Testis (tissue), 5 donors: Measurements from ENCODE around the gene TRIM27. TPM values are rescaled to one million over a fixed set of nuclear protein-coding genes. Genes with fewer than 3 reads are reported as not detected.
A peak's percentile ranks its signal among the peaks of the same experiment; 100 is the strongest.
"Not testable (repeated sequence)": the region's sequence is repeated elsewhere in the genome, so short reads cannot be mapped to it uniquely, and the experiment has no call there.

Experiments used
- DNase-seq: peaks from one replicate; pipeline ENCODE4 v3.0.0-alpha.2; 2019
- H3K27ac ChIP-seq, 2 donors: fragments of 200-600 bp; sonication (generic); one replicate each; pipeline ENCODE4 v1.5.1; 2019
- H3K27me3 ChIP-seq: fragments of 200-600 bp; sonication (generic); one replicate; pipeline ENCODE4 v1.5.1; 2019
- H3K36me3 ChIP-seq: fragments of 200-600 bp; sonication (generic); one replicate; pipeline ENCODE4 v1.5.1; 2017; ENCODE audit warnings: low read depth; ENCODE audit errors: missing control alignments
- H3K4me1 ChIP-seq: fragments of 200-600 bp; sonication (generic); one replicate; pipeline ENCODE4 v1.5.1; 2019
- H3K4me3 ChIP-seq, 2 donors: fragments of 200-600 bp; sonication (generic); one replicate each; pipeline ENCODE4 v1.5.1; 2017 to 2019
- H3K9me3 ChIP-seq: fragments of 200-600 bp; sonication (generic); one replicate; pipeline ENCODE4 v1.5.1; 2017
- CTCF ChIP-seq, 3 experiments: fragments of 450-650 bp in 2 of 3; fragments of 200-600 bp in 1 of 3; sonication (generic) in 1 of 3; IDR thresholded peaks; one replicate each; pipeline ENCODE4 v1.5.1; 2016 to 2019; ENCODE audit warnings: antibody characterized with exemption in 3 of 3, mild to moderate bottlenecking in 2 of 3, moderate library complexity in 1 of 3
- POLR2A ChIP-seq: fragments of 450-650 bp; IDR thresholded peaks from one replicate; pipeline ENCODE4 v1.6.1; 2017; ENCODE audit warnings: antibody characterized with exemption, mild to moderate bottlenecking, moderate library complexity
- WGBS, 2 donors: methylation state at CpG; one replicate each; pipeline ENCODE4 v1.1.5; 2018; 5-methylcytosine and 5-hydroxymethylcytosine counted together
- intact Hi-C: fragments of 100-400 bp; cut with DNase I; formaldehyde crosslinking; loops from one replicate; pipeline ENCODE4 v1.15.1; 2023; ENCODE audit warnings: low total_unique reads
- long read RNA-seq, 2 donors: transcript quantifications; one replicate each; lab custom pipeline, GENCODE V29; 2026
- polyA plus RNA-seq: library from polyadenylated mRNA; stranded (reverse); fragments of 350-450 nt; fragmentation: Illumina TruSeq; extraction: RNeasy Lipid Tissue Mini Kit (QIAGEN cat#74804); gene quantifications from one replicate; pipeline ENCODE4 v1.2.3, GENCODE V29; 2014; ENCODE audit warnings: low read depth, low replicate concordance; ENCODE audit not compliant: insufficient read depth
- total RNA-seq, 2 donors: library from RNA; depleted of rRNA; stranded (reverse); fragments of >200 nt; gene quantifications; one replicate each; pipeline ENCODE4 v1.2.3, GENCODE V29; 2016

Gene TRIM27
- total RNA-seq (10 to 100 TPM; 61.4 to 81.2 TPM), polyA plus RNA-seq (29.8 TPM)
- long read RNA-seq, donor 1, transcript TRIM27-202 (8 exons, 2,967 nt), result major isoform, 24 of 24 reads
- long read RNA-seq, donor 1, partial matches to known transcripts, result 0 of 24 reads
- long read RNA-seq, donor 1, other reads (novel, unspliced or antisense), result 0 of 24 reads
- long read RNA-seq, donor 2, transcript TRIM27-202 (8 exons, 2,967 nt), result major isoform, 10 of 21 reads
- long read RNA-seq, donor 2, partial matches to known transcripts, result 11 of 21 reads
- long read RNA-seq, donor 2, other reads (novel, unspliced or antisense), result 0 of 21 reads

GRCh38 chr6:28923318-28924102 lies at the start of gene TRIM27:
Gene TRIM27 (minus strand): TSS chr6:28923985. CDS start chr6:28923632, 353 bp downstream.
- peaks cover 18% of the 10 kb centered on the region for H3K4me1 ChIP-seq
- H3K27ac ChIP-seq, result peak within 1 kb of the TSS; percentile 85 to 89
- no peaks in the 10 kb centered on the region for H3K27me3 ChIP-seq
- DNase-seq, result peak; percentile 94
- H3K4me3 ChIP-seq, result peak within 1 kb of the TSS; percentile 94 to 99
- TF ChIP-seq POLR2A, result peak; percentile 71
- TF ChIP-seq CTCF (IDR thresholded peaks at IDR 0.05), result no peak
- intact Hi-C loops, result no loop called here
- no peaks in the 10 kb centered on the region for H3K36me3 ChIP-seq
- 0% methylated on average over 3 to 42 of the region's 89 CpGs for WGBS, 2 donors
- no peaks in the 10 kb centered on the region for H3K9me3 ChIP-seq

GRCh38 chr6:28970056-28970455 lies 46.3 kb upstream of the TRIM27 start:
- H3K27me3 ChIP-seq, H3K4me1 ChIP-seq, H3K9me3 ChIP-seq, H3K36me3 ChIP-seq, intact Hi-C loops, DNase-seq, H3K27ac ChIP-seq, H3K4me3 ChIP-seq: not testable (repeated sequence)
- 47 to 70% methylated on average over 21 of the region's 21 CpGs for WGBS, 2 donors

- intact Hi-C loops, result no loop called here
- DNase-seq, result no peak
- Histone ChIP-seq H3K4me3 (no peak overlapping the region), H3K27me3 (no peaks in the 10 kb centered on the region), H3K36me3 (no peaks in the 10 kb centered on the region), H3K27ac (no peak overlapping the region), H3K4me1 (no peaks in the 10 kb centered on the region), H3K9me3 (no peaks in the 10 kb centered on the region)
- WGBS, 2 donors, result 56 to 79% methylated on average over 6 to 15 of the region's 15 CpGs
- TF ChIP-seq CTCF (IDR thresholded peaks at IDR 0.05) (no peak), POLR2A (no peak)
Observed at GRCh38 chr6:28969129-28969528, 45.3 kb upstream of the TRIM27 start.

- DNase-seq, result no peak
- Histone ChIP-seq H3K27ac (no peak overlapping the region), H3K9me3 (no peaks in the 10 kb centered on the region), H3K27me3 (no peaks in the 10 kb centered on the region), H3K36me3 (no peaks in the 10 kb centered on the region), H3K4me3 (no peak overlapping the region), H3K4me1 (no peaks in the 10 kb centered on the region)
- TF ChIP-seq CTCF (IDR thresholded peaks at IDR 0.05) (no peak), POLR2A (no peak)
- WGBS, 2 donors, result 60 to 71% methylated on average over 4 of the region's 4 CpGs
- intact Hi-C loops, result no loop called here
Observed at GRCh38 chr6:28968476-28968875, 44.7 kb upstream of the TRIM27 start.

- no peaks in the 10 kb centered on the region for H3K27me3 ChIP-seq
- H3K27ac ChIP-seq, result no peak overlapping the region
- intact Hi-C loops, result no loop called here
- no peak for DNase-seq
- no peak for TF ChIP-seq POLR2A
- TF ChIP-seq CTCF (IDR thresholded peaks at IDR 0.05), result no peak
- no peaks in the 10 kb centered on the region for H3K9me3 ChIP-seq
- H3K4me3 ChIP-seq, result no peak overlapping the region
- no peaks in the 10 kb centered on the region for H3K4me1 ChIP-seq
- 83 to 85% methylated on average over 2 of the region's 2 CpGs for WGBS, 2 donors
- no peaks in the 10 kb centered on the region for H3K36me3 ChIP-seq
Observed at GRCh38 chr6:28965706-28966105, 41.9 kb upstream of the TRIM27 start.
